GM12865 (cell line): ENCODE measurements around the gene HRH2.
"Not testable (repeated sequence)": the region's sequence is repeated elsewhere in the genome, so short reads cannot be mapped to it uniquely, and the experiment has no call there.

Experiments
- DNase-seq: peaks from one replicate; pipeline ENCODE4 v3.0.0; 2010; ENCODE audit warnings: low read depth
- H3K4me3 ChIP-seq: 2 replicates; pipeline ENCODE4 v1.5.1; 2011; ENCODE audit warnings: mild to moderate bottlenecking, low read depth, low read length, control low read depth
- CTCF ChIP-seq: IDR thresholded peaks from 2 replicates; pipeline ENCODE4 v1.5.1; 2011; ENCODE audit warnings: low read length, control low read depth, low read depth, inconsistent platforms; ENCODE audit not compliant: insufficient read depth; ENCODE audit errors: missing control alignments

The HRH2 gene

GRCh38 chr5:175616083-175616482 is 41.8 kb upstream of the HRH2 start:
- no peak overlapping the region for H3K4me3 ChIP-seq
- DNase-seq: no peak
- TF ChIP-seq CTCF: no peak

GRCh38 chr5:175616527-175616926 is 41.3 kb upstream of the HRH2 start:
- H3K4me3 ChIP-seq, DNase-seq: not testable (repeated sequence)

GRCh38 chr5:175617447-175617846 is 40.4 kb upstream of the HRH2 start:
- H3K4me3 ChIP-seq: no peak overlapping the region
- no peak for TF ChIP-seq CTCF
- DNase-seq: no peak

- TF ChIP-seq CTCF: no peak
- DNase-seq: no peak
- H3K4me3 ChIP-seq: no peak overlapping the region
Observed at GRCh38 chr5:175620527-175620926, 37.3 kb upstream of the HRH2 start.

GRCh38 chr5:175621971-175622370 is 35.9 kb upstream of the HRH2 start:
- no peak overlapping the region for H3K4me3 ChIP-seq
- TF ChIP-seq CTCF: no peak
- DNase-seq: no peak

- TF ChIP-seq CTCF: no peak
- no peak for DNase-seq
- H3K4me3 ChIP-seq: no peak overlapping the region
Observed at GRCh38 chr5:175623088-175623487, 34.8 kb upstream of the HRH2 start.

- no peak for DNase-seq
- no peak for TF ChIP-seq CTCF
- no peak overlapping the region for H3K4me3 ChIP-seq
Observed at GRCh38 chr5:175624316-175624715, 33.6 kb upstream of the HRH2 start.

- no peak for DNase-seq
- H3K4me3 ChIP-seq: no peak overlapping the region
- TF ChIP-seq CTCF: no peak
Observed at GRCh38 chr5:175627005-175627404, 30.9 kb upstream of the HRH2 start.
